OCI-LY1 (cell line): ENCODE measurements around the gene OR13J1.

ENCODE experiments used
- H2AFZ ChIP-seq: fragments of 200-600 bp; sonication (generic), shearing (Covaris generic); 2 replicates; pipeline ENCODE4 v1.6.0; 2014; ENCODE audit warnings: antibody characterized with exemption, mild to moderate bottlenecking, low read length
- H3F3A ChIP-seq: fragments of 200-600 bp; sonication (generic), shearing (Covaris generic); 2 replicates; pipeline ENCODE4 v1.6.0; 2014; ENCODE audit warnings: mild to moderate bottlenecking, antibody characterized with exemption, low read length, moderate library complexity; ENCODE audit not compliant: insufficient read depth
- H3K27ac ChIP-seq: fragments of 200-600 bp; sonication (generic); 2 replicates; pipeline ENCODE4 v1.5.1; 2014; ENCODE audit warnings: low read length, mixed run types, mild to moderate bottlenecking, low read depth; ENCODE audit not compliant: poor library complexity, severe bottlenecking
- H3K27me3 ChIP-seq: fragments of 200-600 bp; sonication (generic); 2 replicates; pipeline ENCODE4 v1.6.0; 2014; ENCODE audit warnings: antibody characterized with exemption, mild to moderate bottlenecking, low read length, moderate library complexity; ENCODE audit not compliant: insufficient read depth
- H3K36me3 ChIP-seq: fragments of 200-600 bp; sonication (generic); 2 replicates; pipeline ENCODE4 v1.6.1; 2014; ENCODE audit warnings: mild to moderate bottlenecking, antibody characterized with exemption, low read length, moderate library complexity, mixed read lengths; ENCODE audit not compliant: insufficient read depth
- H3K4me1 ChIP-seq: fragments of 200-600 bp; sonication (generic); 2 replicates; pipeline ENCODE4 v1.5.1; 2014; ENCODE audit warnings: mild to moderate bottlenecking, low read length, moderate library complexity; ENCODE audit not compliant: insufficient read depth, severe bottlenecking
- H3K4me2 ChIP-seq: fragments of 200-600 bp; sonication (generic), shearing (Covaris generic); 2 replicates; pipeline ENCODE4 v1.6.1; 2014; ENCODE audit warnings: low read length
- H3K4me3 ChIP-seq: fragments of 200-600 bp; sonication (generic); 2 replicates; pipeline ENCODE4 v1.5.1; 2014; ENCODE audit warnings: low read length, low read depth, mild to moderate bottlenecking, mixed read lengths; ENCODE audit not compliant: poor library complexity, severe bottlenecking
- H3K79me2 ChIP-seq: fragments of 200-600 bp; shearing (Covaris generic); 2 replicates; pipeline ENCODE4 v1.6.1; 2016; ENCODE audit warnings: mixed run types, low read length, mixed read lengths; ENCODE audit not compliant: insufficient read depth
- H3K9ac ChIP-seq: fragments of 200-600 bp; sonication (generic), shearing (Covaris generic); 2 replicates; pipeline ENCODE4 v1.6.1; 2014; ENCODE audit warnings: mild to moderate bottlenecking, low read length, mixed read lengths
- H3K9me2 ChIP-seq: fragments of 200-600 bp; sonication (generic), shearing (Covaris generic); 2 replicates; pipeline ENCODE4 v1.6.1; 2014; ENCODE audit warnings: low read depth, mild to moderate bottlenecking, low read length, mixed read lengths
- H3K9me3 ChIP-seq: fragments of 200-600 bp; shearing (Covaris generic); 2 replicates; pipeline ENCODE4 v1.6.1; 2014; ENCODE audit warnings: low read length, mixed read lengths
- H4K20me1 ChIP-seq: fragments of 200-600 bp; sonication (generic), shearing (Covaris generic); 2 replicates; pipeline ENCODE4 v1.6.0; 2016; ENCODE audit warnings: mild to moderate bottlenecking, low read length; ENCODE audit not compliant: insufficient read depth
- CTCF ChIP-seq: fragments of 200-600 bp; sonication (generic), shearing (Covaris generic); IDR thresholded peaks from 2 replicates; pipeline ENCODE4 v1.5.1; 2017; ENCODE audit warnings: mild to moderate bottlenecking, antibody characterized with exemption, low read length, moderate library complexity, mixed read lengths
- EZH2 ChIP-seq: fragments of 200-600 bp; sonication (generic), shearing (Covaris generic); IDR thresholded peaks from 2 replicates; pipeline ENCODE4 v1.8.0; 2017; ENCODE audit warnings: borderline replicate concordance, mixed run types, mild to moderate bottlenecking, antibody characterized with exemption, low read length, moderate library complexity, mixed read lengths

Gene OR13J1

DNA sequence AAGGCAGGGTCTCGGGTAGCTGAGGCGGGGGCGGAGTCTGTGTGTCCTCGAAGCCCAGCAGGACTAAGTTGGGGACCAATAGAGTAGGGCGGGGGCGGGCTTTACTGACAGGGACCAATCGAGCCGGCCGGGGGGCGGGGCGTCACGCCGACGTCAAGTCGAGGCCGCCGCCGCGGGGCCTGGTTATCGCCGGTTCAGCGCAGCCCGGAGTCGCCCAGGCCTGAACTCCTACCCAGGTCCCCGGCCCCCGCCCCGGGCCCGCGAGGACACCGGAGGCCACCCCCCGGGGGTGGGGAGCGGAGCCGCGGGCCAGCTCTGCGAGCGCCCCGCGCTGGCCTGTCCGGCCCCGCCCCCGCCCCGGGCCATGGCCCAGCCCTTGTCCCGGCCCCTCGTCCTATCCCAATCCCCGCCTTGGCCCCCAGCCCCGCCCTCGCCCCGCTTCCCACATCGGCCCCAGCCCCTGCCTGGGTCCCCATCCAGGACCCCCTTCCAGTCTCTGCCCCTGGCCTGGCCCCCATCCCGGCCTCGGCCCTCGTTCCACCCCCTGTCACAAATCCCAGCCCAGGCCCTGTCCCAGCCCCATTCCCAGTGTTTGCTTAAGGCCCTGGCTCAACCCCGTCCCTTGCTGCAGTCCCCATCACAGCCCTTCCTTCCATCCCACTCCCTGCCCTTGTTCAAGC is 41.0 kb downstream of the OR13J1 start, which contains the start of gene TMEM8B:
Gene TMEM8B, plus strand, starts transcription at position 145 of the 680 bp plus-strand sequence. Its CDS starts 220 bp downstream, at position 365.
- Histone ChIP-seq H4K20me1 (no peaks in the 10 kb centered on the region), H2AFZ (peak within 1 kb of the TSS; percentile 84), H3K9me2 (no peaks in the 10 kb centered on the region), H3K27me3 (no peaks in the 10 kb centered on the region), H3K36me3 (no peaks in the 10 kb centered on the region), H3K4me2 (peak within 1 kb of the TSS; percentile 99), H3K4me3 (peak within 1 kb of the TSS; percentile 75), H3K9ac (peak within 1 kb of the TSS; percentile 66), H3K79me2 (no peaks in the 10 kb centered on the region), H3K27ac (no peak within 1 kb of the TSS), H3K9me3 (no peaks in the 10 kb centered on the region), H3K4me1 (peaks cover 21% of the 10 kb centered on the region), H3F3A (no peaks in the 10 kb centered on the region)
- TF ChIP-seq CTCF (no peak), EZH2 (no peak)

DNA sequence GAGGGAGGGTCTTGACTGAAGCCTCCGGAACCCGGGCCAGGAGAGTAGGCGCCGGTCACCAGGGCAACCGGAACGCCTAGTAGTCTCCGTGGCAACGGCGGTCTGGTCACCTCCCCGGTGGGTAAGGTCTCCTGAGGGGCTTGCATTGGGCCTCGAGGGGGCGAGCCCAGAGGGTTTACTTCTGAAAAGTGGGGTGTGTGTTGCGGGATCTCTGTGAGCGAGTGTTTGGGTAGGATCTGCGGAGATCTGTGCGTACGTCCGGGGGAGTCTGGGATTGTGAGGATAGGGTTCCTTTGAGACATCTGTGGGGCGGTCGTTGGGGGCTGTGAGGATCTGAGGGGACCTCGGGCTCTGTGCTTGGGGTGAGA is 41.5 kb downstream of the OR13J1 start, which contains the start of gene FAM221B:
Gene FAM221B, minus strand, starts transcription at position 17 of the 368 bp plus-strand sequence. CDS start 2,571 bp downstream, outside the sequence.
- Histone ChIP-seq H3K27ac (no peak within 1 kb of the TSS), H3F3A (no peaks in the 10 kb centered on the region), H3K4me3 (peak within 1 kb of the TSS; percentile 75), H3K4me1 (peaks cover 16% of the 10 kb centered on the region), H3K9me2 (no peaks in the 10 kb centered on the region), H3K79me2 (no peaks in the 10 kb centered on the region), H2AFZ (peak within 1 kb of the TSS; percentile 84), H3K4me2 (peak within 1 kb of the TSS; percentile 99), H3K36me3 (no peaks in the 10 kb centered on the region), H3K9me3 (no peaks in the 10 kb centered on the region), H3K9ac (peak within 1 kb of the TSS; percentile 66), H3K27me3 (no peaks in the 10 kb centered on the region), H4K20me1 (no peaks in the 10 kb centered on the region)
- no peak for TF ChIP-seq CTCF
- no peak for TF ChIP-seq EZH2

DNA sequence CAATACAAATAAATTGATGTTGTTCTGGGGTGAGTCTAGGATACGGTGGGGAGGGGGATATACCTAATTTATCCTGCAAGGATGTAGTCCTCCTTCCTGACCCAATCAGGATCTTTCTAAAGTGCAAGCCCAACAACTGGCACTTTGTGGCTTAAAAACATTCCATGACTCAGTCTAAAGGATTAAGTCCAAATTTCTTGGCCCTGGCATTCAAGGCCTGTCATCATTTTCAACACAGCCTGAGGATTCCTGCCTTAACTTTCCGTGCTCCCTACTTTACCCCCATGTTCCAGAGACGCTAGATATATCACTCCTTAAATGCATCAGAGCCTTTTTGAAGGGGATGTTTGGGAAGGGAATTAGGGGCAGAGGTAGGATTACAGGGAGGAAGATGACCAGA is 42.7 kb downstream of the OR13J1 start:
- Histone ChIP-seq H3K27me3 (no peaks in the 10 kb centered on the region), H3K9me3 (no peaks in the 10 kb centered on the region), H3K9me2 (no peaks in the 10 kb centered on the region), H3K4me1 (peaks cover 12% of the 10 kb centered on the region), H4K20me1 (no peaks in the 10 kb centered on the region), H2AFZ (no peak overlapping the region), H3K9ac (no peak overlapping the region), H3F3A (no peaks in the 10 kb centered on the region), H3K79me2 (no peaks in the 10 kb centered on the region), H3K36me3 (no peaks in the 10 kb centered on the region), H3K4me3 (no peak overlapping the region), H3K27ac (no peak overlapping the region), H3K4me2 (no peak overlapping the region)
- no peak for TF ChIP-seq CTCF
- TF ChIP-seq EZH2: no peak
